GM21515 (cell line): ENCODE measurements around the gene SPG11.
"Not testable (repeated sequence)": the region's sequence is repeated elsewhere in the genome, so short reads cannot be mapped to it uniquely, and the experiment has no call there.

Experiments used
- ATAC-seq: cut with Tn5 transposase; IDR thresholded peaks from one replicate; pipeline ENCODE4 v1.9.1; 2021; ENCODE audit not compliant: unreplicated experiment

Gene SPG11

DNA sequence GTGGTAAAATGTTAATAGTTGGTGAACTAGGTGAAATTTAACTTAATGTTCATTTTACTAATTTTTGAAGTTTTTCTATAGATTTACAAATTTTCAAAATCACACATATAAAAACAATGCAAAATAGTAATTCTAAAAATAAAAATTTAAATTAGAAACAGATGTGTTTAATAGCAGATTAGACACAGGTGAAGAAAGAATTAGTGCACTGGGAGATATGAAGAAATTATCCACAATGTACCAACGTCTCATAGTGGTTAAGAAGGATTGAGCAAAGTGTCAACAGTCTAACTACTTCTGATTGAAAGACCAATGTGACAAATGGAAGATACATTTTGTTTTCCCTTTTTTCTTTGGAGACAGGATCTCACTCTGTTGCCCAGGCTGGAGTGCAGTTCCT is 26.5 kb downstream of the SPG11 start:
- ATAC-seq, result no peak

DNA sequence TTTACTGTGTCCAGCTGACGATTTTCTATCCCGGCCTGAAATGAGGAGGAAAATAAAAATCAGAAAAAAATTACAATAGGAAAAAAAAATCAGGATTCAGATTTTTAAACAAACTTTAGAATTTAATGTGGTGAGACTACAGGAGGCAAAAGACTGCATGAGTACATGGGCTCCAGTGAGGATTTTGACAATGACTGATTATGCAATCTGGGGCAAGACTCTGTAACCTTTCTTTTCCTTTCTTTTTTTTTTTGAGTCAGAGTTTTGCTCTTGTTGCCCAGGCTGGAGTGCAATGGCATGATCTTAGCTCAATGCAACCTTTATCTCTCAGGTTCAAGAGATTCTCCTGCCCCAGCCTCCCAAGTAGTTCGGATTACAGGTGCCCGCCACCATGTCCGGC is 29.9 kb downstream of the SPG11 start:
- no peak for ATAC-seq

DNA sequence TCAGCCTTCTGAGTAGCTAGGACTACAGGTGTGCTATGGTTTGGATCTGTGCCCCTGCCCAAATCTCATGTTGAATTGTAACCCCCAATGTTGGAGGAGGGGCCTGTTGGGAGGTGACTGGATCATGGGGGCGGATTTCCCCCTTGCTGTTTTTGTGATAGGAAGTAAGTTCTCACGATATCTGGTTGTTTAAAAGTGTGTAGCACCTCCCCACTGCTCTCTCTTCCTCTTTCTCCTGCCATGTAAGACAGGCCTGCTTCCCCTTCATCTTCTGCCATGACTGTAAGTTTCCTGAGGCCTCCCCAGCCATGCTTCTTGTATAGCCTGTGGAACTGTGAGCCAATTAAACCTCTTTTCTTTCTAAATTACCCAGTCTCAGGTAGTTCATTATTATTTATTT is 38.2 kb downstream of the SPG11 start:
- not testable (repeated sequence) for ATAC-seq

DNA sequence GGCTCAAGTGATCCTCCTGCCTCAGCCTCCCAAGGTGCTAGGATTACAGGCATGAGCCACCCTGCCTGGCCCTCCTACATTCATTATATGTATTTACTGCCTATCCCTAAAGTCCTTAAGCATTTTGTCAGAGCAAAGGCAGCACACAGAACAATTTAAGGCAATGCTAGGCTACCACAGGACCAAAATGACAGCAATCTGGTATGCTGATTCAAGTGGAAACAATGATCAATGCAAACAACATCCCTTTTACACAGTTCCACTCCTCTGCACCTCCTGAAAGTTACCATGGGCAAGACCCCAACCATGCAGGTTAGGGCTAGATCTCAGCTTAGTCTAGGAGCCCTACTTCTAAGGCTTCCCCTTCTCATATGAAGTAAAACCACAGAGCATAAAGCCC is 40.3 kb downstream of the SPG11 start:
- no peak for ATAC-seq

DNA sequence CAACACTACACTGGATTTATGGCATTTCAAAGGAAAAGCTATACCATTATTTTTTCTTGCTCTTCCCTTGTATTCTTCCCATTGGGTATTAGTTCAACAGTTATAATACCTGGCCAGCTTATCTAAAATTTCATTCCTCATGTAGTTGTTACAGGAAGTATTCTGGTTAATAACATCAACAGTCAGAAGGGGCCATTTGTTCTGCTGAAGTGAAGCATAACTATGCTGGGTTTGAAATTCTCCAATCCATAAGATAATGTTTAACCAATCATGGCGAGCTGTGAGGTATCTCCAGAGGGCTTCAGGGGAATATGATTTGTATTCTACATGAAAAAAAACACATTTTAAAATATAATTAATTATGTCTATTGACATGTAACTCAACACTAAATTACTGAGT is 43.4 kb downstream of the SPG11 start:
- no peak for ATAC-seq

DNA sequence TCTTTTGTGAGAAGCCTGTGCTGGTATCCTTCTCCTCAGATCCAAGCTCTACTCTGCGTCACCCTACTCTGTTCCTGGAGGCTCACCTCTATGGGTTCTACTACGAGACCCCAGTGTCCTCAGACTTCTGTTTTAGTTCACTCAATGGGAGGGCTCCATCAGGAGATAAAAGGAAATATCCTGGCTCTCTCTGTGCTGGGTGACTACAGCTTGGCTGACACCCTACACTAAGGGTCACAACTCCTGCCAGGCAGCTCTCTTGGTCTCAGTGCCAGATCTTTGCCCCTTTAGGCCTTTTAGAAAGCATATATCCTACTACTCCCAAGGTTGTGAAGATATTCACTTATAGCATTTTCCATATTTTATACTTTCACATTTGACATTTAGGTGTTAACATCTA is 46.5 kb downstream of the SPG11 start:
- no peak for ATAC-seq

DNA sequence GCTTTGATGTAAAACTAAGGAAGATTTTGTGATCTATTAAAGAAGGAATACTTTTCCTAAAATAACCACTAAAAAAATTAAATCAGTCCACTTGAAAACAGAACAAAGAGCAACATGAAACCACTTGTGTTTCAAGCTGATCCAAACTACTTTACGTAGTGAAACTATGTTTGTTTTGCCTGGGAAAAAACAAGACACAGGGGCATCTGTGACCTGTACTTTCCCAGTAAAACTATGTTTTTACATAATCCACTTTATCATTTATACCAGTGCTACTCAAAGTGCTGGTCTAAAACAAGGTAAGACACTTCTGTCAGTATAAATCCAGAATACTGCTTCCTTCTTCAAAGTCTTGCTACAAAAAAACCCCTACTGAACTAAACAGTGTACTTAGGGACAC is 56.7 kb downstream of the SPG11 start:
- no peak for ATAC-seq

DNA sequence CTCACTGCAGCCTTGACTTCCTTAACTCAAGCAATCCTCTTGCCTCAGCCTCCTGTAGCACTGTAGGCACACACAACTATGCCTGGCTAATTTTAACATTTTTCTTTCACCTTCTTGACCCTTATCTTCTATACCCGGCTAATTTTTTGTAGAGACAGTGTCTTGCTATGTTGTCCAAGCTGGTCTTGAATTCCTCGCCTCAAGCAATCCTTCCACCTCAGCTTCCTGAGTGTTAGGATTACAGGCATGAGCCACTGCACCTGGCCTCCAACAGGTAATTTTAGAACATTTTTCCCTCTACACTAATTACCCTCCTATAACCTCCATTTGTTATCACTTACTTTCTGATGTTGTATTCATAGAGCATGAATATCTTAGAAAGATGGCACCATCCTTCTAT is 60.3 kb downstream of the SPG11 start:
- no peak for ATAC-seq

DNA sequence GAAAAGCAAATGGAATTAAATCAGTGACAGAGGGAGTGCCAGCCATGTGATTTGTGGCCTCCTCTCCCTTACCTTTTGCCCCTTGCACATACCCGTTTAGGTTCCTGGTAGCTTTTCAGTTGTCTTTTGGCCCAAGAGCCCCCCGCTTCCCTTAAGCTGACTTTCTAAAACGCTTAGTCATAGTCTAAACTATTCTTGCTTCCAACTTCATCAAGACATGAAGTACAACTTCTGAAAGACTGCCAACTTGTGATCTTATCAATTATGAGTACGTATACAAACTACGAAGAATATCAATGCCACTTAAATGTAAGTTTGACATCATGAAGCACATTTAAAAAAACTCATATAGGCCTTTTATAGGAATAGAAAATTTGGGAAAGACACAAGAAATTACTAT is 64.6 kb downstream of the SPG11 start:
- no peak for ATAC-seq

DNA sequence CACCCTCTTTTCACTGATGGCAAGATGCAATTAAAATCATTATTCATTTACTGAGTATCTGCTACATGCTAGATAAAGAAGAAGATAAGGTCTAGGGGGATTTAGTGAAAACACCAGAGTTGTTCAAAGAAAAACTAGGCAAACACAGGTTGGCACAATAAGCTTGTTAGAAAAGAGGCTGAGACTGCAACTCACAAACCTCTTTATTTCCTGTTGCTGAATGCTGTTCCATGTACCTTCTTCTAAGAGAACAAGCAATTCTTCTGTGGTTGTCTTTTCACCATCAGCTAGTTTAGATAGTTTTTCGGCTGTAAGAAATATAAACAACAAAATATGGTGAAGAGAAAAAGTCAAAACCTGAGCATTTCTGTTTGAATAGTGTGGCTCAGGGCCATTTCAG is 65.4 kb downstream of the SPG11 start:
- ATAC-seq, result no peak

DNA sequence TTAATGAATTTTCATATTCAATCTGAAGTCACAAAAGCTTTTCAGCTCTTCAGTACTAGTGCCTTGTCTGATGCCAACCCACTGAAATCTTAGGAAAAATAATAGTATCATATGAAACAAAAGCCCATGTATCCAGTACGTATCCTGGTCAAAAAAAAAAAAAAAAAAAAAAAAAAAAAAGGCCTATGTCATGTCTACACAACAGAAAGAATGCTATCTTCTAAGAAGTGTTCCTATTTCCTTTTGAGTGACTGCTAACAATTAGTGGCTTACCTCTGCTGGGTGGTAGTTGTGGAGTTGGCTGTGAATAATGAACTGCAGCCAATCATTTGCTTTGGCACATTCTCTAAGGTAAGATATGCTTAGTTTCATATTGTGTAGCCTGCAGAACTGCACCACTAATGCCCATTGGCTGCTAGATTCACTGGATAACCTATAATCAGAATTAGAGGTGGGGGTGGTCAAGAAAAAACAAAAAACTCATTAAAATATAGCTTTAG is 66.9 kb downstream of the SPG11 start:
- no peak for ATAC-seq

DNA sequence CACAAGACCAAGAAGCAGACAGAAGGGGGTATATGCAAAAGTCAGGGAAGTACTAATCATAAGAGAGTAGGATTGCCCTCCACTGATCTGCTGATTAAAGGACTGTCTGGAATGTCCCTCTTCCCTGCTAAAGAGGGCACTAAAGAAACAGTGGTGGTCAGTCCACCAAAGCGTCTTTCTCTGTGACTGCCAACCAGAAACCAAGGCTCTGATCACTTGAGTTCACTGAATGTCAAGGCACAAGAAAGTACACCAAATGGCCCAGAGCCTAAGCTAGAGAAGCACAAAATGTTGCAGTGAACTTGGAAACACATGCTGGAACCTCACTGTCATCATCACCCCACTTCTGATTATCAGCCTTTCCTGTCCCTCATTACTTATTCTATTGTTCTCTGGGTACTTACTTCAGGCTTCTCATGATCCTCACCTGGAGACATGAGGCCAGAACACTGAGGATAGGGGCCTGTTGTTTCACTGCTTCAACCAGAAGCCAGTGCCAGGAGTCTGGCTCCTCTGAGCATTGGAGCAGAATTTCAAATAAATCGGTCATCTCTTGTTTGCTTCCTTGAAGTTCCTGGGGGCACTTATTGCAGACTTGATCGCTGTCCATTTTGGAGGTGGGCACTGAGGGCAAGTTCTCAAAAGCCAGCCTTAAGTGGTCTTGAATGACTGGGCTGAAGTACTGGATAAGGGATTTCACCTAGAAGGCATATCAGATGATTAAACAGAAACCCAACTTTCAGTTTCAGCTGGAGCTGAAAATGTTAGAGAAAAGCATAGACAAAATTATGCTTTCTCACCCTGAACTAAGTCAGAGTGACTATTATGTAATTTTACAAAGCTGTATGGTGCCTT is 67.6 kb downstream of the SPG11 start:
- no peak for ATAC-seq

DNA sequence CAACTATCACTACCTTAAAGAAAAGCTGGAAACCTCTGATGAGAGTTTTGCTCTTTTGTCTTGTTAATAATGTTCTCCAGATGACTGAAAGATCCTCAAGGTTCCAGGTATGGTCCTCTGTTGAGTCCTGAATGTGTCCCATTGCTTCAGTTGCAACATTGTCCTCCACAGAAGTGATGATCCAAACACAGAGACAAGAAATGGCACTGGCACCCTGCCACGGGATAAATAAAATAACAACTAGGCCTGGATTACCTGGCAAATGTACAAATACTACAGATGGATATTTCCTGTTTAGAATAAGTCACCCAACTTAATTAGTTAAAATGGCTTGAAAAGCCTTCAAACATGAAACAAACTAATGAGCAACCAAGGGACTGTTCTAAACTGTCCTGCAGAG is 68.2 kb downstream of the SPG11 start:
- no peak for ATAC-seq

DNA sequence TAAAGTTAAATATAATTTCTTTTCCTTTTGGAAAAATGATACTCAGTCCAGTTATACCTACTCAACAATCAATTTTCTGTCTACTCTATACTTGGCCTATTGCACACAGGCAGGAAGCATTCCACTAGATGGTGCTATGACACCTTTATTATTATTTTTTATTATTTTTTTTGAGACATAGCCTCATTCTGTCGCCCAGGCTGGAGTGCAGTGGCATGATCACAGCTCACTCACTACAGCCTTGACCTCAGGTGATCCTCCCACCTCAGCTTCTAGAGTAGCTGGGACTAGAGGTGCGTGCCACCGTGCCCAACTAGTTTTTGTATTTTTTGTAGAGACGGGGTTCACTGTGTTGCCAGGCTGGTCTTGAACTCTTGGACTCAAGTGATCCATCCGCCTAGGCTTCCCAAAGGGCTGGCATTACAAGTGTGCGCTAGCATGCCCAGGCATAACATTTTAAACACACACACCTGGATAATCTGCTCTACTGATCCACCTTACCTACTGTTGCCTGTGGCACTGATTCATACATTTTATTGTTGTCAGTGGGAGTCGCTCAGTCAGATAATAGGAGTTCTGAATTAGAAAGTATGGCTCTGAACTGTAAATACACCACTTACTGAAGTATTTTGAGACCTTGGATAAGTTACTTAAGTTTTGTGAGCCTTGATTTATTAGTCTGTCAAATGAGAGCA is 70.3 kb downstream of the SPG11 start:
- no peak for ATAC-seq

DNA sequence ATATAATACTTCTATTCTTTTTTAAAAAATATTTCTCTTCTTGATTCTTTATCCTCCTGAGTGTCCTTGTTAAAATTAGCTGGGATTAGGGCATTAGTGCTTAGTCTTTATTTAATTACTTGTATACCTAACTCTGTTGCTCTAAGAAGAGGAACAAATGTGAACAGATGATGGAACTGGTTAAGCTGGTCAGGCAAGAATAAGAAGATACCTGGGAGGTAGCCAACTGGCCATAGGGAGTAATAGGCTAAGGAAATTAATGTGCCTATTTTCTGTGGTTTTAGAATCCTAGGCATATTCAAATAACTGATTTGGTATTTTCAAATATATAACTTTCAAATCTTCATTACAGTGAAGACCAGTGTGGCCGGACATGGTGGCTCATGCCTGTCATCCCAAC is 72.1 kb downstream of the SPG11 start:
- ATAC-seq, result no peak

DNA sequence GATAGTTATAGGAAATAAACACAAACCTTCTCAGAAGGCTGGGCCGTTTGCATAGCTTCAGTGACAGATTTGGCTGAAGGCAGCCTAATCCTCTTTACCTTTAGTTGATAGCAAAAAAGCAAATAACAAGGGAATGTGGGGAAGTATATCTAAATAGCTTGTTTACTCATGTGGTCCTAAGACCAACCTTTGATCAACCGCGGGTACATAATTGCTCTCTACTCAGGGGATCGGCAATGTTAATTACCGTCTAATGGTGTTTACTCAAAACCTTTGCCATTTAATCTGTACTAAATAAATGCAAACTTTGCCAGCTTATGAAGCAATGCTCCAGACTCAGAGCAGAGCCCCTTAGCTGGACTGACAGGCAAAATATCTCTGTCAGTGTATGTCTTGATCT is 74.9 kb downstream of the SPG11 start:
- no peak for ATAC-seq

DNA sequence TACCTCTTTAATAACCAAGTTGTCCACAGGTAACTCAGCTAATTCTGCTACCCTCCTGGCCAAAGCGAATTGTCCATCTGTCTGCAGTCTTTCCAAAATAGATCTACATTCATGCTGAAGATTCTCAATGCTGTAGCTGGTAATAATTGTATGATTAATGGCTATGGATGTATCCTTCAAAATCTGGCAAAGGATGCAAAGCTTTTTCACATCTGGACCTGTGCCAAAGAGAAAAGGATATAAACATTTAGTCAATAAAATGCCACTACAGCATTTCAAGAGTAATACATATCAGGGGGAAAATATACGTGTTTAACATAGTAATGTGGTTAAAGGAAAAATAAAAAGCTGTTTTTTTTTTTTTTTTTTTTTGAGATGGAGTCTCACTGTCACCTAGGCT is 77.8 kb downstream of the SPG11 start:
- ATAC-seq, result no peak

DNA sequence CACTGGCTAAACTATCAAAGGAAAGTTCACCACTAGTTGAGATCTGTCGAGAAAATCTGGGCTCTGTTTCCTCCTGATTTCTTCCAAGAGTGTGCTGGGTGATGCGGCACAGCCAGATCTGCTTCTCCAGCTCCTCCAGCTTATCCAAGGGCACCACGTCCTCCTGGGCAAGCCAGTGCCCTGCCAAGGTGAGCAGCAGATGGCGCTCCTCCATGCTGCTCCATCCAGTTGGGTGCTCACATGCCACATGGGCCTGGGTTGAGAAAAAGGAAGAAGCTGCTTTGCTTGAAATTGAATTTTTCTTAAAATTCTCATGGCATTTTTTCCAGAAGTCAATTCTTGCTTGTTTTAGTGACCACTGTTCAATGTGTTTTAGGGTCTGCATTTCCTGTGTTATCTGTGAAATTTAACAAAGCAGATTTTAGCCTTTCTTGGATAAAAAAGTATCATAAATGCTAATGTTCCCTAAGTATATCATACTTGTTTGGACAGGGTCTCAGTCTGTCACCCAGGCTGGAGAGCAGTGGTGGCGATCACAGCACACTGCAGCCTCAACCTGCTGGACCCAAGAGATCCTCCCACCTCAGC is 79.2 kb downstream of the SPG11 start:
- ATAC-seq, result no peak

DNA sequence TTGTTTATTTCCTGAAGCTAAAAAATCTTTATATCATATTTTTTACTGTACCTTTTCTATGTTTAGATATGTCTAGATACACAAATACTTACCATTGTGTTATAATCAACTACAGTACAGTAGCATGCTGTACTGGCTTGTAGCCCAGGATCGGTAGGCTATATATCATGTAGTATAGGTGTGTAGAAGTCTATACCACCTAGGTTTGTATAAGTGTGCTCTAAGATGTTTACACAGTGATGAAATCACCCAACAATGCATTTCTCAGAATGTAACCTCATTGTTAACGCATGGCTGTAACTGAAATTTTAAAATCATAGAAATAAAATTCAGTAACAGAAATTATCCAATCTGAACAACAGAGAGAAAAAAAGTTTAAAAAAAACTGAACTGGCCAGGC is 83.4 kb downstream of the SPG11 start:
- ATAC-seq, result no peak

DNA sequence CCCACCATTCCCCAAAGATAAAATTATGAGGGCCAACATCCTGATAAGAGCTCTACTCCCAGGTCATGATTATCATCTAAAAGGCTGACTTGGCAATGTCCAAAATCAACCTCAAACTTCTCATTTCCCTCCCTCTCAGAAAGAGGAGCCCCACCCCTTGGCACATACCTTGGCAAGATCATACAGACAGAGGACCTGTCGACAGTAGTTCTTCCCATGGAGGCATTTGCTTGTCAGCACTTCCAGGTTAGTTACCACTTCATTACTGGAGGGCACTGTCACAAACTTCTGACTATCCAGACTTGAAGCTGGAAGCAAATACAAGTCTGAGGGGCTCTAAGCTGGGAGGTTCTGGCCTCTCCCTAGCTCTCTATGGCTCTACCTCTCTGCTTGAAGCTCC is 88.7 kb downstream of the SPG11 start:
- no peak for ATAC-seq

DNA sequence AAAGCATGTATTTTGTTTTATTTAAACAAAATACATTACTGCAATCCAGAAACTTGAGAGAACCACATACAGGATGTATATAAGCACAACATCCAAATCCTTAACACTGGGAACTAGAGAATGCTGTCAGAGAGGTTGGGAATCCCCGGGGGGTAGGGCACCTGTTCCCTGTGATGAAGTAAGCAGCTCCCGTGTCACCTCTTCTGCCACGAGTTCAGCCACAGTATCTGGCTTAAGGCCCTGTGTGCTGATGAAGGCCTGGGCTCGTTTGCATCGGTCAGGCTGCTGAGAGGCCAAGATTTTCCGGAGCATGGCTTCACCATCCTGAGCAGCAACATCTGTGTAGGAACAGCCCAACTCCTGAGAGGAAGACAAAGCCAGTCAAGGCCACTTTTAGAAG is 90.1 kb downstream of the SPG11 start:
- no peak for ATAC-seq

DNA sequence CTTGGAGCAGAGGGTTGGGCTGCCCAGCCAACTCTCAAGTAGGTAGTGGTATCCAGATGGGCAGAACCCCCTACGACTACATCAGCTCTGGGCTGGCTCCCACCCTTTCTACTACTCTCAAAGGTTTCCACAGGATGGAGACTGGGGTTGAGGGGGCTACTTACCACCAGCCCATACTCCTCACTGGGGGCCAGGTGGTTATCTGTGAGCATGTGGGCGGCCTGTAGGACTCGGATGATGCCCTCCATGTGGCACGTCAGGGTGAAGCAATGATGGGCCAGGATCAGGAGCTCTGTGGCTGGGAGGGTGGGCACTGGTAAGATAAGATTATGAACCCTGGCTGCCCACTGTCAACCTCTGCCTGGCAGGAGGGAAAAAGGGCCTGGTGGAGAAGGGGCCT is 93.1 kb downstream of the SPG11 start:
- ATAC-seq, result no peak
